ENCODE data around the gene HDAC8.

Gene HDAC8

GRCh38 chrX:72352786-72353185, 219.9 kb downstream of the HDAC8 start:
- no peak overlapping the region for H3K4me3 ChIP-seq (ENCODE audit: low read length)
- DNase-seq (ENCODE audit: low read depth) = no peak
- no peak for TF ChIP-seq CTCF (IDR thresholded peaks at IDR 0.05; ENCODE audit: insufficient read depth, low read depth, low read length, missing control alignments)

DNA sequence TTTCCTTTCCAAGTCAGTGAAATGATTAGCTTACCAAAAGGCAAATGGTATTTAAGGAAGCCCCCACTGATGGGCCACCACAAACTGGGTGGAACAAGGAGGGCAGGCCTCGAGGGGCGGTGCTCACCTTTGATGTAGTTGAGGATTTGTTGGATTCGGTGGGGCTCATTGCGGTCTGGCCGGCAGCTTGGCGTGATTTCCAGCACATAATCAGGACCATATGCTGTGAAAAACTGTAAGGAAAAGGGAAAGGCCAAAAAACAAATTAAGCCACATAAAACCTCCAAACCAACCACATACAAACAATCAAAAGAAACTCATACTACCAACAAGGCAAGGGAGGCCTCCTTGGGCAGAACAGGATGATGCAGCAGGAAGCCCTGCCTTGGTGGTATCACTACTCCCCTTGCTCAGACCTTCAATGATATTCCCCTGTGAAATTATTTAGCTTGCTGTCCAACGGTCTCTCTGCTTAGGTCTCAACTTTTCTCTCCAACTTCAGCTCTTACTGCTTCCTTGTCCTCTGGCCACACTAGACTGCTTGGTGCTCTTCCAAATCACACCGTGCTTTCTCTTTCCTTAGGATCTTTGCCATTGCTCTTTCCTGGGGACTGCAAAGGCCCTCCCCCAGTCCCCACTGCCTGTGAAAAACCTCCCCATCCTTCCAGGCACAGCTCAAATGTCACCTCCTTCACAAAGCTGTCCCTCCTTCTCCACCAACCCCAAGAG, 220.9 kb downstream of the HDAC8 start:
- DNase-seq (ENCODE audit: low read depth) = no peak
- H3K4me3 ChIP-seq (ENCODE audit: low read length) = no peak overlapping the region

DNA sequence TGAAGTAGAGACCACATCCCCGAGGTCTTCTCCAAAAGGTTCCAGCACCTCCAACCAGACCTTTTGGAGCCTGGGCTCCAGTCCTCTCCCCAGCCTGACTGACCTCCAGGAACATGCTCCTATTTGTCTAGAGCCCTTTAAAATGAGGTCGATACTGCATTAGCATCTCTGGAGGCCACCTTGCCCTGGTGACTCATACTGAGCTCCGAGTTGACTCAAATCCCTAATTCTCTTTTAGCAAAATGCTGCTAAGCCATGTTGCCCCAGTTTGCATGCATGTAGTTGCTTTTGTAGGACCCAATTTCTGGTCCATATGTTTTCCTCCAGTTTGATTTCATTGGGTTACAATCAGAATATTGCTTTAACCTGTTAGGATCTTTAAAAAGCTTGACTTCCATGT, 223.5 kb downstream of the HDAC8 start:
- TF ChIP-seq CTCF (IDR thresholded peaks at IDR 0.05; ENCODE audit: insufficient read depth, low read depth, low read length, missing control alignments) = no peak
- DNase-seq (ENCODE audit: low read depth) = no peak
- H3K4me3 ChIP-seq (ENCODE audit: low read length) = no peak overlapping the region

More for the DNA sequence above, 220.9 kb downstream of the HDAC8 start:
- TF ChIP-seq CTCF (IDR thresholded peaks at IDR 0.05; ENCODE audit: insufficient read depth, low read depth, low read length, missing control alignments) = no peak

- no peak for DNase-seq (ENCODE audit: low read depth)
- no peak for TF ChIP-seq CTCF (IDR thresholded peaks at IDR 0.05; ENCODE audit: insufficient read depth, low read depth, low read length, missing control alignments)
- H3K4me3 ChIP-seq (ENCODE audit: low read length) = no peak overlapping the region
Observed at GRCh38 chrX:72348247-72348979, 224.2 kb downstream of the HDAC8 start.

DNA sequence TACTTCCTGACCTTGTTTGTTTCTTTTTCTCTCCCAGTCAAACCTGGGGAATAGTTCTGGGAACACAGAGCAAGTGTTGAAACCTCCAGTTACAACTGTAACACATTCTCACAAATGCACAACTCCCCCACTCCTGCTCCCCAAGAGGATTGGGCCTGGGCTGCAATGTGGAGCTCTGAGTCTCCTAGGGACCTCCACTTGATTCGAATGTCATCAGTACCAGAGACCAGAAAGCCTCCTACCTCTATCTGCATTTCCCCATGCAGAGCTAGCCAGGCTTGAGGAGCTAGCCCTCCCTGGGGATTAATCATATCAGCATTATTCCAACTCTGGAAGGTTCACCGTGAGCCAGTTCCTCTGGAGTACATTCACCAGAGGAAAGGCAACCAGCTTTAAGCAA, 225.3 kb downstream of the HDAC8 start:
- DNase-seq (ENCODE audit: low read depth) = no peak
- TF ChIP-seq CTCF (IDR thresholded peaks at IDR 0.05; ENCODE audit: insufficient read depth, low read depth, low read length, missing control alignments) = no peak

GRCh38 chrX:72346302-72346949, 226.2 kb downstream of the HDAC8 start:
- no peak overlapping the region for H3K4me3 ChIP-seq (ENCODE audit: low read length)
- DNase-seq (ENCODE audit: low read depth) = no peak
- no peak for TF ChIP-seq CTCF (IDR thresholded peaks at IDR 0.05; ENCODE audit: insufficient read depth, low read depth, low read length, missing control alignments)

More for the DNA sequence above, 225.3 kb downstream of the HDAC8 start:
- no peak overlapping the region for H3K4me3 ChIP-seq (ENCODE audit: low read length)
